Stimulated activated naive CD8-positive, alpha-beta T cell treated with anti-CD3 and anti-CD28 coated beads, Interleukin-15, Interleukin-2, amounts not matched to agents 100 ng/mL and 50 ng/mL, for 24 hours (primary cell): ENCODE data around the gene TTC28.
"Not testable (repeated sequence)": the region's sequence is repeated elsewhere in the genome, so short reads cannot be mapped to it uniquely, and the experiment has no call there.

ENCODE experiments used
- H3K27ac Mint-ChIP-seq: one replicate; pipeline ENCODE4 v1.8.0; 2021; ENCODE audit warnings: mild to moderate bottlenecking, mixed read lengths
- H3K27me3 Mint-ChIP-seq: one replicate; pipeline ENCODE4 v1.8.0; 2021; ENCODE audit warnings: mixed read lengths
- H3K36me3 Mint-ChIP-seq: one replicate; pipeline ENCODE4 v1.8.0; 2021; ENCODE audit warnings: low read depth, mixed read lengths
- H3K4me1 Mint-ChIP-seq: one replicate; pipeline ENCODE4 v1.8.0; 2021; ENCODE audit warnings: low read depth, mixed read lengths
- H3K4me3 Mint-ChIP-seq: one replicate; pipeline ENCODE4 v1.8.0; 2021; ENCODE audit warnings: mild to moderate bottlenecking, mixed read lengths
- H3K9me3 Mint-ChIP-seq: one replicate; pipeline ENCODE4 v1.8.0; 2021; ENCODE audit warnings: mixed read lengths

TTC28 gene

DNA sequence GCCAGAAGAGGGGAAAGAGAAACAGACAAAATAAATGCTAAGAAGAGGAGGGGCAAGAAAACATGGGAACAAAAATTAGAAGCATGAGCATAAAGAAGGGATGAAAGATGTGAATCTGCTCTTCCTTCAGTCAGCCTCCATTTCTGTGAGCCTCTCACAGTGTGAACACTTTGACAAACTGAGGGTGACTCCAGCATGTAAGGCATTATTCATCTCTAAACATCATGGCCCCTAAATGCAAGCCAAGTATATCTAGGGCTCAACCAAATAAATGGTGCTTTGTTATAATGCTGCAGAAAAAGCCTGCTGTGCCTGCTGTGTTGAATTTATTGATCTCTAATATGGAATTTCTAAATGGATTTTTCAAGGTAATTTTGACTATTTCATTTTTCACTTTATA is 281.3 kb downstream of the TTC28 start:
- no peak overlapping the region for H3K4me3 Mint-ChIP-seq
- peaks cover 12% of the 10 kb centered on the region for H3K4me1 Mint-ChIP-seq
- H3K36me3 Mint-ChIP-seq, result no peaks in the 10 kb centered on the region
- no peaks in the 10 kb centered on the region for H3K9me3 Mint-ChIP-seq
- no peak overlapping the region for H3K27ac Mint-ChIP-seq
- no peaks in the 10 kb centered on the region for H3K27me3 Mint-ChIP-seq

DNA sequence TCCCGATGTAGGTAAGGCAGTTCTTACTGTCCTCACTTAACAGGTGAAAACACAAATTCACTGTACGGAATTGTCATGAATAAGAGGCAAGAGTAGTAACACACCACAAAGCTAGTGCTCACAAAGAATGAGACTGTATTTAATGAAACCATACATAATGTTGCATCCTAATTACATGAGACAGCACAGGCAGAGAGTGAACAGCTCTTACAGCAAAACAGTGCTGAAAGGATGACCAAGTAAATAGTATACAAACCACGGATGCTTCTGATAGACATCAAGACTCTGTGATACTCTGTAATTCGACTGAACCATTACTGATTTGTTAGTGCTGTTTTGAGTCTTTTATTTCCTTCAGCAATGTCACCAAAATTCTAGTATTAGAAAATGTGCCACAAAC is 282.3 kb downstream of the TTC28 start:
- Mint-ChIP-seq H3K36me3 (no peaks in the 10 kb centered on the region), H3K27me3 (no peaks in the 10 kb centered on the region), H3K4me1 (peaks cover 12% of the 10 kb centered on the region), H3K9me3 (no peaks in the 10 kb centered on the region), H3K27ac (no peak overlapping the region), H3K4me3 (no peak overlapping the region)

DNA sequence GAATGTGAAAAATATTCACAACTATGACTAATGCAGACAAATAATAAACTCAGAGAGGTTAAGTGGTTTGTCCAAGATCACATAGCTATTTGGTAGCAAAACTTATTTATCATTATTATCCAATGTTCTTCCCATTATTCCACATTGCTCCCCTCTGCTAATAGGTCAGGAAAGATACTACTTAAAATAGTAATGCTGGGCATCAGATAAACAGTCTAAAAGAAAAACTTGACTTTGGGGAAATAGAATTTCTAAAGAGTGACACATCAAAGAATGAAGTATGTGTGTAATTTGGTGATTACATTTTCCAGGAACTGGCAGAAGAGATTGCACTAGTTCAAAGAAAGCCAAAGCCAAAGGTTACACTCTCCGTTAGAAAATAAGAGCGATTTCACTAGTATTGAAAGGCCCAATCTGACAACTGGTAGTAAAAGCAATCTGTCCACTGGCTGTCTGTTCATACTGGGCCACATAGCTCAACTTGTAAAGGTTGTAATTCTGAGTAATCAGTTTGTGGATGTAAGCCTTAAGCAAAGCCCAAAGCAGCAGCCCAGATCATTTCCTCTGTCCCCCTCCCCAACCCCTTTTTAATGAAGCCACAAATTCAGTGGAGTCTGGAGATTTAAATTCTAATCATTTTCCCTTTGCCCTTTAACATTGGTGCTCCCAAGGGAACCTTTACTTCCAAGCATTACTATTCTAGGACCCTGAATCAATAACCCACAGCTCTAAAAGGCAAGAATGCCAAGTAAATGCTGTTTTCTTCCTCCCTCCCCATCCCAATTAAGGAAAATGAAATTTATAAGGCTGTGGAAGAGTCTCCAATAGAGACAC is 283.5 kb downstream of the TTC28 start:
- Mint-ChIP-seq H3K9me3 (no peaks in the 10 kb centered on the region), H3K36me3 (no peaks in the 10 kb centered on the region), H3K4me3 (no peak overlapping the region), H3K27me3 (peaks cover 3% of the 10 kb centered on the region), H3K27ac (no peak overlapping the region), H3K4me1 (peaks cover 12% of the 10 kb centered on the region)

DNA sequence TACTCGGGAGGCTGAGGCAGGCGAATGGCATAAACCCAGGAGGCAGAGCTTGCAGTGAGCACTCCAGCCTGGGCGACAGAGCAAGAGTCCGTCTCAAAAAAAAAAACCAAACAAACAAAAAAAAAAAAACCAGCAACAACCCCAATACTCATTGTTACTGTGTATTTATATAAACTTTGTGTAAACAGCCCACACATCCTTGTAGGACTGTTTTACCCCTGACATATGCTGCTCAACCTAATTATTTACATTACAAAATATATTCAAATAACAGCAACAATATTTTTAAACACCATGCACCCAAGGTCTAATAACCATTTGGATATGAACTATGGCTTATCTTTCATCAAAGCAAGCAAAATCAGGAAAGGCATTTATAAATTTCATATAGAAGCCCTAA is 284.1 kb downstream of the TTC28 start:
- Mint-ChIP-seq H3K4me3 (no peak overlapping the region), H3K9me3 (no peaks in the 10 kb centered on the region), H3K4me1 (peaks cover 12% of the 10 kb centered on the region), H3K27ac (no peak overlapping the region), H3K27me3 (peaks cover 3% of the 10 kb centered on the region), H3K36me3 (no peaks in the 10 kb centered on the region)

DNA sequence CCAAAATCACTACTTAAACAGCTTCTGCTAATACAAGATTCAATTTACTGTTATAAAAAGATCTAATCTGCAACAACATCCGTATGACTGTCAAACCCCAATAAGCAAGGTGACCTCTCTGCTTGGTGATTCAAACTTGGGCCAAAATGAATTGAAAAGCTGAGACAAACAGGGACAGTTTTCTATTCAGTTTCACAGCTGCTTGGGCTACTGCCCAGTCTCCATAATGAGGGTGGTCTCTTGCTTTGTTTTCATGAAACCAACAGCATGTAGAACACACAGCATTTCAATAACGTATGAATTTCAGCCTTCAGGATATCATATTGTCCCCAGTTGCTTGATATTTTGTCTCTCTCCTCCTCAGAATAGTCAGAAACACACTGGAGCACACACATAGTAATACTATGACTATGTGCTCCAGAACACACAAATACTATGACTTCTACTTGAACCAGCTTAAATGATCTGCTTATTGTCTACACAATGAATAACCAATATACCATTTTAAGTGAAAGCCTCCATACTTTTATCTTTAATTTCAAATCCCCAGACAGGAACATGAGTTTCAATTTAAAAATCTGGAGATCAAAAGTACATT is 285.0 kb downstream of the TTC28 start:
- H3K27me3 Mint-ChIP-seq, result peaks cover 3% of the 10 kb centered on the region
- H3K27ac Mint-ChIP-seq, result no peak overlapping the region
- no peaks in the 10 kb centered on the region for H3K36me3 Mint-ChIP-seq
- H3K4me1 Mint-ChIP-seq, result peaks cover 12% of the 10 kb centered on the region
- no peak overlapping the region for H3K4me3 Mint-ChIP-seq
- no peaks in the 10 kb centered on the region for H3K9me3 Mint-ChIP-seq

DNA sequence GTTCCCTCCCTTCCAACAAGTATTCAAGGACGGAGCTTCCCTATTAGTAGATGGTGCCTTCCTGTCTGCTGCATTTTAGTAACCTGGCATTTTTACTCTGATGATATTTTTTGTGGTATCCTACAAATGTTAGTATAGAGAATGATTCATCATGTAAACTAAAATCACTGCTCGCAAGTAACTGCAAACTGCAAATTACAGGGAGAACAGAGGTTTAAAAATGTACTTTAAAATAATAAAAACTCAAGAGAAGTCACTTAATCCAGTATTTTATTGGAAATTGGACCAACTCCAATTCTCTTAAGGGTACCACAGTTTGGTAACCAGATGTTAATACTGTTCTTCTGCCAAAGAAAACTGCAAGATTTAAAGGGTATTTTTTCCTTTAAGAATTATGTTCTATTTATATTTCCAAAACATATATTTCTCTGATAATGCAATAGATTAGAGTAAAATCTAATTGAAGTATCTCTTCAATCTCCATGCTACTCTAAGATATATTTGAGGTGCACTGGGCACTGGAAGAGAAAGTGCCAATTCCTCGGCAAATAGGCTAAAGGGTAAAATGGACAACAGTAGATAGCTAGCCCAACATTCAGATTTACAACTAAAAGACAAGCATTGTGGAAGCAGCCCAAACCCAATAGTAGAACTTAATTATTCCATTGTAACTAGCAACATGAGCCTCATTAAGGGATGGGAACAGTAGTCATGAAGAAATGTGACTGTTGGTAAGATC is 298.0 kb downstream of the TTC28 start:
- Mint-ChIP-seq H3K36me3 (no peaks in the 10 kb centered on the region), H3K4me1 (no peaks in the 10 kb centered on the region), H3K27me3 (no peaks in the 10 kb centered on the region), H3K9me3 (no peaks in the 10 kb centered on the region), H3K4me3 (no peak overlapping the region), H3K27ac (no peak overlapping the region)

DNA sequence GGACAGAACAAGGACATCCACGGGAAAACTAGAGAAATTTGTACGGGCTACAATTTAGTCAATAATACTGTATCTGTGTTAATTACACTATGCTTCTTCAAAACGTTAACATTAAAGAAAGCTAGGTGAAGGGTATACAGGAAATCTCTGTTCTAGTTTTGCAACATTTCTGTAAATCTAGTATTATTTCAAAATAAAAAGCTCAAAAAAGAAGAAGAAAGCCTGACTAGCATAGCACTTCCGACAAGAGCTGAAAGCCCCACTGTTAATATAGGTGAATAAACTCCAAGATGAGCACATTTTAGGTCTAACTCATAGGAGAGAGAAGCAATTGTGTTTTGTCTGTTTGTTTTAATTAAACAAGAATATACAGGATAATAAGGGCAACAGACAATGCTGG is 299.7 kb downstream of the TTC28 start:
- Mint-ChIP-seq H3K9me3 (no peaks in the 10 kb centered on the region), H3K27ac (no peak overlapping the region), H3K4me3 (no peak overlapping the region), H3K4me1 (no peaks in the 10 kb centered on the region), H3K27me3 (no peaks in the 10 kb centered on the region), H3K36me3 (no peaks in the 10 kb centered on the region)

DNA sequence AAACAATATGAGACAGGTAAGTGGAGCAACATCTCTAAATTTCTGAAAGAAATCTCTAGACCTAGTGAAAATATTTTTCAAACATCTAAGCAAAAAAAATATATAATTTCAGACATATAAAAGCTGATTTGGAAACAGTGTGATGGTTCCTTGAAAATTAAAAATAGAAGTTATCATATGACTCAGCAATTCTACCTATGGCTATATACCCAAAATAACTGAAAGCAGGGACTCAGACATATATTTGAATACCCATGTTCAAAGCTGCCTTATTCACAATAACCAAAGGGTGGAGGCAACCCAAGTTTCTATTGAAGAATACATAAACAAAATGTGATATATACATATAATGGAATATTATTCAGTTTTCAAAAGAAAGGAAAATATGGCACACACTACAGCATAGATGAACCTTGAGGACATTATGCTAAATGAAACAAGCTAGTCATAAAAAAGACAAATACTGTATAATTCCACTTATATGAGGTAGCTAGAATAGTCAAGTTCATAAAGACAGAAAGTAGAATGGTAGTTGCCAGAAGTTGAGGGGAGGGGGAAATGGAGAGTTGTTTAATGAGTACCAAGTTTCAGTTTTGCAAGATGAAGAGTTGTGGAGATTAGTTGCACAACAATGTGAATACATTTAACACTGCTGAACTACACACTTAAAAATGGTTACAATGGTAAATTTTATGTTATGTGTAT is 300.4 kb downstream of the TTC28 start:
- H3K27me3 Mint-ChIP-seq, result no peaks in the 10 kb centered on the region
- H3K27ac Mint-ChIP-seq, result no peak overlapping the region
- H3K4me3 Mint-ChIP-seq, result no peak overlapping the region
- no peaks in the 10 kb centered on the region for H3K9me3 Mint-ChIP-seq
- H3K4me1 Mint-ChIP-seq, result no peaks in the 10 kb centered on the region
- H3K36me3 Mint-ChIP-seq, result no peaks in the 10 kb centered on the region

DNA sequence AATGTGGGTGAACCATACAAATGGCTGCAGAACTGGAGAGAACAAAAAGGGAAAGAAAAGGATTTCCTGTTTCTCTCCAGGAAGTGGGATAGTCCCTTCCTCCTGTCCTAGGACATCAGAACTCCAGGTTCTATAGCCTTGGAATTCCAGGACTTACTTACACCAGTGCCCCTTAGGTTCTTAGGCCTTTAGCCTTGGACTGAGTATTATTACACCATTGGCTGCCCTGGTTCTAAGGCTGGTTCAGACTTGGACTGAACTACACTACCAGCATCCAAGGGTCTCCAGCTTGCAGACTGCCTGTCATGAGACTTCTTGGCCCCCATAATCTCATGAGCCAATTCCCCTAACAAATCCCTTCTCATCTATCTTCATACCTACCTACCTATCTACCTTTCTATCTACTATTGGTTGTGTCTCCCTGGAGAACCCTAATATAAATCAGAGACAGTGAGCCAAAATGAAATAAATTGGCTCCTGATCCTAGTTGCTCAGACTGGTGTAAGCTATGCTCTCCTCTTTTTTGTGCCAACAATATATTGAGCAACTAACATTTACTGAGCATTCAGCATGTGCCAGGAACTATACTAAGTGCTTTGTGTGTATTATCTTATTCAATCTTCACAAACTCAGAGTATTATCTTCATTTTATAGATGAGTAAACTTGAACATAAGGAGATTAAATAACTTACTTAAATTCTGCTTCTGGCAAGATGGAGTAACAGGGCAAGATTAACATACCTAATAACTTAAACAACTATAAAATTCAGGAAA is 303.7 kb downstream of the TTC28 start:
- no peaks in the 10 kb centered on the region for H3K4me1 Mint-ChIP-seq
- no peak overlapping the region for H3K4me3 Mint-ChIP-seq
- no peaks in the 10 kb centered on the region for H3K36me3 Mint-ChIP-seq
- no peak overlapping the region for H3K27ac Mint-ChIP-seq
- no peaks in the 10 kb centered on the region for H3K27me3 Mint-ChIP-seq
- H3K9me3 Mint-ChIP-seq, result no peaks in the 10 kb centered on the region

DNA sequence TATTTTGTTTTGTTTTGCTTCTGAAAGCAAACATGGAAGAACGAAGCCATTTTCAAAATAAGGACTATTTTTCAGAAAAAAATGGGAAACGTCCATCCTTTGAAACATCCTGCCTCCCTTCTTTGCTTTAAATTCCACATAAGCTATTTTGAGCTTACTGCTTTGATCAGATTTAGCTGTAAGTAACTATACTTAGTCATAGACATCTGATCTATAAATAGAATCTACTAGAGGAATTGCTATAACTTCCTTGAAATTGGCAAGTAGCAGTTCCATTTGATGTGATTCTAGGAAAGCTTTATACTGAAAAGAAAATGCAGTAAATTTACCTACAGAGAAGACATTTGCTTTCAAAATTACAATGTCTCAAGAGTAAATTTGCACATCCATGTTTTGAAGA is 305.8 kb downstream of the TTC28 start:
- Mint-ChIP-seq H3K9me3 (no peaks in the 10 kb centered on the region), H3K27me3 (no peaks in the 10 kb centered on the region), H3K27ac (no peak overlapping the region), H3K4me1 (peaks cover 6% of the 10 kb centered on the region), H3K4me3 (no peak overlapping the region), H3K36me3 (no peaks in the 10 kb centered on the region)

DNA sequence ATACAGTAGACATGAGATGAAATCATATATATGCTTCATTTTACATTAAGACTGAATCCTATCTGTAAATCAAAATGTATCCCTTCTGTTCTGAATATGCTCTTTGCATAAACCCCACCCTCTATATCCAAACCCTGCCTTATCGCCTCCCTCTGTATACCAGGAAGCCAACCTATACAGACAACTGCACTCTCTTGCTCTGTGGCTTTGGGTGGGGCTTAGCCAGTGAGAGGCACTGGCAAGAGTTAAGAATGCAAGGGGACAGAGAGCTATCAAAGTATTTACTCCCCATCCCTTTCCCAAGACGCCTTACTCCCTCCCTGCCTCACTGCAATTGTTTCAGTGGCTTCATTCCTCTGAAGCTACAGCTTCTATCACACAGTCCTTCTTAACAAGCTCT is 309.8 kb downstream of the TTC28 start:
- Mint-ChIP-seq H3K27me3 (peaks cover 5% of the 10 kb centered on the region), H3K27ac (no peak overlapping the region), H3K9me3 (no peaks in the 10 kb centered on the region), H3K36me3 (no peaks in the 10 kb centered on the region), H3K4me1 (peaks cover 6% of the 10 kb centered on the region), H3K4me3 (no peak overlapping the region)

DNA sequence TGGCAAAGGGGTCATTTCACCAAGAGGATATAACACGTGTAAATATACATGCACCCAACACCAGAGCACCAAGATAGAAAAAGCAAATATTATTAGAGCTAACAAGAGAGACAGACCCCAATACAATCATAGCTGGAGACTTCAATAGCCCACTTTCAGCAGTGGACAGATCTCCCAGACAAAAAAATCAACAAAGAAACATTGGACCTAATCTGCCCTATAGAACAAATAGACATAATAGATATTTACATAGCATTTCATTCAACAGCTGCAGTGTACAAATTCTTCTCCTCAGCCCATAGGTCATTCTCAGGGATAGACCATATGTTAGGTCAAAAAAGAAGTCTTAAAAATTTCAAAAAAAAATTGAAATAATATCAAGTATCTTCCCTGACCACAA is 312.8 kb downstream of the TTC28 start:
- Mint-ChIP-seq H3K36me3 (peaks cover 14% of the 10 kb centered on the region), H3K4me3 (no peak overlapping the region)

DNA sequence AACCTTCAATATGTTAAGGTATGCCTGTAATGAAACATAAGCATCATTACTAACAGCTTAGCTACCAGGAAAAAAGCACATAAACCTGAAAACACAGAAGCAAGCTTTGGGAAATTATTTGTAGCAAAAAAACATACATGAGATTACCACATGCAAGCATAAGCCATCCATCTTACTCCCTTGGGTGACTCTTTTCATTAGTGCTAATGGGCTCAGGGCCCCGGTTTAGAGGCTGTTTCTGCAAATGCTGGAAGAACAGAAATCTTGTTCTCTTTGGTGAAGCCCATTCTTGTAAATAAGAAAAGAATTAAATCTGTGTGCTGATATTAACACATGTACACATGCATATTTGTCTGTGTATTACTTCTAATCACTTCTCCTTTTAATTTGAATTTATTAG is 314.3 kb downstream of the TTC28 start:
- Mint-ChIP-seq H3K27me3 (peaks cover 9% of the 10 kb centered on the region), H3K27ac (no peak overlapping the region), H3K36me3 (peaks cover 14% of the 10 kb centered on the region), H3K9me3 (peaks cover 11% of the 10 kb centered on the region), H3K4me3 (no peak overlapping the region), H3K4me1 (peaks cover 6% of the 10 kb centered on the region)

More for the DNA sequence above, 312.8 kb downstream of the TTC28 start:
- Mint-ChIP-seq H3K27ac (no peak overlapping the region), H3K9me3 (peaks cover 10% of the 10 kb centered on the region), H3K27me3 (peaks cover 9% of the 10 kb centered on the region), H3K4me1 (peaks cover 6% of the 10 kb centered on the region)

DNA sequence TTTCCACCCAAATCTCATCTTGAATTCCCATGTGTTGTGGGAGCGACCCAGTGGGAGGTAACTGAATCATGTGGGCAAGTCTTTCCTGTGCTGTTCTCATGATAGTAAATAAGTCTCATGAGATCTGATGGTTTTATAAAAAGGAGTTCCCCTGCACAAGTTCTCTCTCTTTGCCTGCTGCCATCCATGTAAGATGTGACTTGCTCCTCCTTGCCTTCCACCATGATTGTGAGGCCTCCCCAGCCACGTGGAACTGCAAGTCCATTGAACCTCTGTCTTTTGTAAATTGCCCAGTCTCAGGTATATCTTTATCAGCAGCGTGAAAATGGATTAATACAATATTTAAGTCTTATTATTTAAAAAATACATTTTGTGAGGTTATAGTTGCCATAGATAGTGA is 315.5 kb downstream of the TTC28 start:
- H3K36me3 Mint-ChIP-seq, result peaks cover 14% of the 10 kb centered on the region
- peaks cover 11% of the 10 kb centered on the region for H3K9me3 Mint-ChIP-seq
- not testable (repeated sequence) for H3K27ac Mint-ChIP-seq, H3K4me3 Mint-ChIP-seq, H3K27me3 Mint-ChIP-seq, H3K4me1 Mint-ChIP-seq
